ENCODE data around the gene GPC3. TPM values are rescaled to one million over a fixed set of nuclear protein-coding genes. Genes with fewer than 3 reads are reported as not detected.

GPC3 gene
- total RNA-seq, 1 experiment from 2014 or later, result 32.4 TPM

DNA sequence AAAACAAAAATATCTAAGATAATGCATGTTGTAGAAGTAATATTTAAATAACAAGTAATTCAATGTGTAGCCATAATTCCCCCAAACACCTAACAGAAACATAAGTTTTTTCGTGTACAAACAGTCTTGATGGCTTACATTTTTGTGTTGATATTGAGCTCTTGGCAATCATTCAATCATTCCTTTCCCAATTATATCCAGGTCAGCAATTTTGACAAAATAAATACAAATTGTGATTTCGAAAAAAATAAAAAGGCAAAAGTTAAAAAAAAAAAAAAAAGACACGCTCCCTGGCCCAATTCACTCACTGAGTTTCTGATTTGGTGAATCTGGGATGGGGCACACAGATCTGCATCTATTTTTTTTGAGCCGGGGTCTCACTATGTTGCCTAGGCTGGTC lies 382.5 kb downstream of the GPC3 start (continued):
- TF ChIP-seq, protein P1, sequence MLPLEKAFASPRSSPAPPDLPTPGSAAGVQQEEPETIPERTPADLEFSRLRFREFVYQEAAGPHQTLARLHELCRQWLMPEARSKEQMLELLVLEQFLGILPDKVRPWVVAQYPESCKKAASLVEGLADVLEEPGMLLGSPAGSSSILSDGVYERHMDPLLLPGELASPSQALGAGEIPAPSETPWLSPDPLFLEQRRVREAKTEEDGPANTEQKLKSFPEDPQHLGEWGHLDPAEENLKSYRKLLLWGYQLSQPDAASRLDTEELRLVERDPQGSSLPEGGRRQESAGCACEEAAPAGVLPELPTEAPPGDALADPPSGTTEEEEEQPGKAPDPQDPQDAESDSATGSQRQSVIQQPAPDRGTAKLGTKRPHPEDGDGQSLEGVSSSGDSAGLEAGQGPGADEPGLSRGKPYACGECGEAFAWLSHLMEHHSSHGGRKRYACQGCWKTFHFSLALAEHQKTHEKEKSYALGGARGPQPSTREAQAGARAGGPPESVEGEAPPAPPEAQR (CRISPR knock-in tag; IDR thresholded peaks at IDR 0.05), result no peak
- TF ChIP-seq, protein P2, sequence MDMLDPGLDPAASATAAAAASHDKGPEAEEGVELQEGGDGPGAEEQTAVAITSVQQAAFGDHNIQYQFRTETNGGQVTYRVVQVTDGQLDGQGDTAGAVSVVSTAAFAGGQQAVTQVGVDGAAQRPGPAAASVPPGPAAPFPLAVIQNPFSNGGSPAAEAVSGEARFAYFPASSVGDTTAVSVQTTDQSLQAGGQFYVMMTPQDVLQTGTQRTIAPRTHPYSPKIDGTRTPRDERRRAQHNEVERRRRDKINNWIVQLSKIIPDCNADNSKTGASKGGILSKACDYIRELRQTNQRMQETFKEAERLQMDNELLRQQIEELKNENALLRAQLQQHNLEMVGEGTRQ (CRISPR knock-in tag; IDR thresholded peaks at IDR 0.05), result no peak
- TF ChIP-seq NR3C1 (CRISPR knock-in tag; conservative IDR thresholded peaks at IDR 0.05; ENCODE audit: low read depth) (no peak), NFE2L1 (CRISPR knock-in tag; IDR thresholded peaks at IDR 0.05) (no peak), FOXJ3 (CRISPR knock-in tag; IDR thresholded peaks at IDR 0.05; ENCODE audit: borderline replicate concordance) (no peak), ZNF512 (CRISPR knock-in tag; IDR thresholded peaks at IDR 0.05; ENCODE audit: borderline replicate concordance) (no peak)
- TF ChIP-seq, protein P3, sequence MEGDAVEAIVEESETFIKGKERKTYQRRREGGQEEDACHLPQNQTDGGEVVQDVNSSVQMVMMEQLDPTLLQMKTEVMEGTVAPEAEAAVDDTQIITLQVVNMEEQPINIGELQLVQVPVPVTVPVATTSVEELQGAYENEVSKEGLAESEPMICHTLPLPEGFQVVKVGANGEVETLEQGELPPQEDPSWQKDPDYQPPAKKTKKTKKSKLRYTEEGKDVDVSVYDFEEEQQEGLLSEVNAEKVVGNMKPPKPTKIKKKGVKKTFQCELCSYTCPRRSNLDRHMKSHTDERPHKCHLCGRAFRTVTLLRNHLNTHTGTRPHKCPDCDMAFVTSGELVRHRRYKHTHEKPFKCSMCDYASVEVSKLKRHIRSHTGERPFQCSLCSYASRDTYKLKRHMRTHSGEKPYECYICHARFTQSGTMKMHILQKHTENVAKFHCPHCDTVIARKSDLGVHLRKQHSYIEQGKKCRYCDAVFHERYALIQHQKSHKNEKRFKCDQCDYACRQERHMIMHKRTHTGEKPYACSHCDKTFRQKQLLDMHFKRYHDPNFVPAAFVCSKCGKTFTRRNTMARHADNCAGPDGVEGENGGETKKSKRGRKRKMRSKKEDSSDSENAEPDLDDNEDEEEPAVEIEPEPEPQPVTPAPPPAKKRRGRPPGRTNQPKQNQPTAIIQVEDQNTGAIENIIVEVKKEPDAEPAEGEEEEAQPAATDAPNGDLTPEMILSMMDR (IDR thresholded peaks at IDR 0.05), result no peak

DNA sequence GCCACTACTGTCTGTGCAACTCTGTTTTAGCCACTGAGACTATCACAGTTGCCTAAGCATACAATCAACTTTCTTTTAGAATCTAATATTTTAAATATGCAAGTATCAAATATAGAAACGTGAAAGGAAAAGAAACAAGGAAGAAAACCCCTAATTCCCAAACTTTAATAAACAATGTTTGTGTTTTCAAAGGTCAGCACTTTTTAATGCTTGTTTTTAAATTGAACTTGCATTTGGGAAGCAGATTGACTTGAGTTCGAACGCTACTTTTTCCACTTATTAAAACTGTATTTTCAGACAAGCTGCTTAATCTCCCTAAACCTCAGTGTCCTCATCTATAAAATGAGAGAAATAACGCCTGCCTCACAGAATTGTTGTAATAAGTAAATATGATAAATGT lies 384.3 kb downstream of the GPC3 start:
- Mint-ChIP-seq H3K9me3 (peaks cover 3% of the 10 kb centered on the region; the same call in 1 of the 2 replicates), H3K36me3 (no peaks in the 10 kb centered on the region), H3K27me3 (ENCODE audit: low read depth) (no peaks in the 10 kb centered on the region), H3K4me3 (no peak overlapping the region), H3K4me1 (peaks cover 8% of the 10 kb centered on the region), H3K27ac (no peak overlapping the region)
- no peak for DNase-seq (ENCODE audit: low spot score)
- TF ChIP-seq OVOL2 (CRISPR knock-in tag; IDR thresholded peaks at IDR 0.05; ENCODE audit: borderline replicate concordance), result no peak
- TF ChIP-seq ZNF416 (CRISPR knock-in tag; IDR thresholded peaks at IDR 0.05), result no peak
- no peak for TF ChIP-seq MXD4 (CRISPR knock-in tag; IDR thresholded peaks at IDR 0.05; ENCODE audit: borderline replicate concordance)
- no peak for TF ChIP-seq ERG (CRISPR knock-in tag; IDR thresholded peaks at IDR 0.05)
- TF ChIP-seq NR2C2 (CRISPR knock-in tag; IDR thresholded peaks at IDR 0.05), result no peak
- POLR2A ChIA-PET, result no interaction called here
- ATAC-seq, result no peak
- CTCF ChIA-PET, result no interaction called here

- ChIA-PET POLR2A (no interaction called here), CTCF (interaction anchor here (0.9 kb wide), 1 partner anchor 49 kb away, joined by 3 read pairs; no protein-coding TSS in a partner anchor)
- no peak for ATAC-seq
- Mint-ChIP-seq H3K27ac (0 out of 2 replicates have a peak overlapping the region, but pooled peaks have one; percentile 32), H3K36me3 (no peaks in the 10 kb centered on the region), H3K4me3 (no peak overlapping the region), H3K9me3 (peaks cover 3% of the 10 kb centered on the region; the same call in 1 of the 2 replicates), H3K4me1 (peaks cover 8% of the 10 kb centered on the region), H3K27me3 (ENCODE audit: low read depth) (no peaks in the 10 kb centered on the region)
- DNase-seq (ENCODE audit: low spot score), result no peak
- TF ChIP-seq OVOL2 (CRISPR knock-in tag; IDR thresholded peaks at IDR 0.05; ENCODE audit: borderline replicate concordance) (no peak), CDX4 (CRISPR knock-in tag; IDR thresholded peaks at IDR 0.05; ENCODE audit: borderline replicate concordance) (no peak), TEAD1 (CRISPR knock-in tag; IDR thresholded peaks at IDR 0.05) (no peak), GABPB1 (CRISPR knock-in tag; IDR thresholded peaks at IDR 0.05) (no peak), ZBTB21 (CRISPR knock-in tag; IDR thresholded peaks at IDR 0.05; ENCODE audit: borderline replicate concordance) (no peak), HMGA2 (CRISPR knock-in tag; IDR thresholded peaks at IDR 0.05) (no peak), FOXJ3 (CRISPR knock-in tag; IDR thresholded peaks at IDR 0.05; ENCODE audit: borderline replicate concordance) (no peak), ERG (CRISPR knock-in tag; IDR thresholded peaks at IDR 0.05) (no peak), SMAD3 (CRISPR knock-in tag; IDR thresholded peaks at IDR 0.05; ENCODE audit: borderline replicate concordance) (no peak)
- TF ChIP-seq, protein P3 (IDR thresholded peaks at IDR 0.05), result no peak
- TF ChIP-seq, protein P4, sequence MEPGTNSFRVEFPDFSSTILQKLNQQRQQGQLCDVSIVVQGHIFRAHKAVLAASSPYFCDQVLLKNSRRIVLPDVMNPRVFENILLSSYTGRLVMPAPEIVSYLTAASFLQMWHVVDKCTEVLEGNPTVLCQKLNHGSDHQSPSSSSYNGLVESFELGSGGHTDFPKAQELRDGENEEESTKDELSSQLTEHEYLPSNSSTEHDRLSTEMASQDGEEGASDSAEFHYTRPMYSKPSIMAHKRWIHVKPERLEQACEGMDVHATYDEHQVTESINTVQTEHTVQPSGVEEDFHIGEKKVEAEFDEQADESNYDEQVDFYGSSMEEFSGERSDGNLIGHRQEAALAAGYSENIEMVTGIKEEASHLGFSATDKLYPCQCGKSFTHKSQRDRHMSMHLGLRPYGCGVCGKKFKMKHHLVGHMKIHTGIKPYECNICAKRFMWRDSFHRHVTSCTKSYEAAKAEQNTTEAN (CRISPR knock-in tag; IDR thresholded peaks at IDR 0.05), result no peak
Measured at GRCh38 chrX:133600536-133600935, 384.9 kb downstream of the GPC3 start.
